T-helper 17 cell (primary cell): Measurements from ENCODE around the gene OR4M2. TPM values are rescaled to one million over a fixed set of nuclear protein-coding genes. Genes with fewer than 3 reads are reported as not detected.
"Not testable (repeated sequence)": the region's sequence is repeated elsewhere in the genome, so short reads cannot be mapped to it uniquely, and the experiment has no call there.

ENCODE experiments used
- ATAC-seq: fragments of 150-1000 bp; cut with Tn5 transposase; 2 replicates; pipeline ENCODE4 v1.10.0; 2021; ENCODE audit warnings: mild to moderate bottlenecking, moderate library complexity
- DNase-seq, 3 donors: peaks; one replicate each; pipeline versions ENCODE4 v3.0.0 to v3.0.0-alpha.2; 2020 to 2021
- H3K9me3 ChIP-seq: one replicate; pipeline ENCODE4 v1.7.0; 2013; ENCODE audit warnings: low read length, mild to moderate bottlenecking; ENCODE audit not compliant: control insufficient read depth, poor library complexity, severe bottlenecking
- H3K27ac Mint-ChIP-seq: one replicate; pipeline ENCODE4 v1.8.0; 2022; ENCODE audit warnings: mild to moderate bottlenecking, moderate library complexity, mixed read lengths
- H3K27me3 Mint-ChIP-seq: one replicate; pipeline ENCODE4 v1.8.0; 2022; ENCODE audit warnings: mixed read lengths
- H3K36me3 Mint-ChIP-seq: one replicate; pipeline ENCODE4 v1.8.0; 2022; ENCODE audit warnings: low read depth, mixed read lengths
- H3K4me1 Mint-ChIP-seq: one replicate; pipeline ENCODE4 v1.8.0; 2022; ENCODE audit warnings: mild to moderate bottlenecking, mixed read lengths
- H3K4me3 Mint-ChIP-seq: one replicate; pipeline ENCODE4 v1.8.0; 2022; ENCODE audit warnings: mild to moderate bottlenecking, moderate library complexity, mixed read lengths
- total RNA-seq, 4 donors: library from RNA in 2 of 4; stranded (reverse) in 2 of 4; gene quantifications; one replicate each; pipeline ENCODE4 v1.2.3 and lab custom pipeline; 2022 to 2026

Gene OR4M2, protein sequence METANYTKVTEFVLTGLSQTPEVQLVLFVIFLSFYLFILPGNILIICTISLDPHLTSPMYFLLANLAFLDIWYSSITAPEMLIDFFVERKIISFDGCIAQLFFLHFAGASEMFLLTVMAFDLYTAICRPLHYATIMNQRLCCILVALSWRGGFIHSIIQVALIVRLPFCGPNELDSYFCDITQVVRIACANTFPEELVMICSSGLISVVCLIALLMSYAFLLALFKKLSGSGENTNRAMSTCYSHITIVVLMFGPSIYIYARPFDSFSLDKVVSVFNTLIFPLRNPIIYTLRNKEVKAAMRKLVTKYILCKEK
- not detected for total RNA-seq
- 0 reads per million in 2 donors for total RNA-seq (lab: John Stamatoyannopoulos, UW)

DNA sequence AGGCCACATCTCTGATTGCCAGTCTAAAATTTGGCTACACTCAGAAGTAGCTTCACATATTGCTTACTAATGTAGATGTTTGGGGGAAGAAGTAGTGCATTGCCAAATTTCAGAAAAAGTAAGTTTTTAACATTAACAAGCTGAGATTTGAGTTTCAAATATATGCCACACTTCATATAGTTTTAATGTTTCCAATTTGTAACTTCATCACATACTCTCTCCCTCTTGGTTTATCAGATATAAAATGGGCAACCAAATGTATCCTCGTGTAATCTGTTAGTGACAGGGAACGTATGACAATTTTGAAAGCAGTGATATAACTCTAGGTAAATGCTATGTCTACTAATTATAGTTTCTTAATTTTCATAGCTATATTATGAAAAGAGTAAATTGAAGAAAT, at the start of gene OR4M2:
TSS of gene OR4M2 (plus strand) at position 301 of the 400 bp plus-strand sequence. CDS start at position 399, 98 bp downstream.
- not testable (repeated sequence) for H3K27ac Mint-ChIP-seq, H3K9me3 ChIP-seq, ATAC-seq, H3K27me3 Mint-ChIP-seq, H3K4me1 Mint-ChIP-seq, DNase-seq, H3K36me3 Mint-ChIP-seq, H3K4me3 Mint-ChIP-seq

GRCh38 chr15:22069267-22069666, 11.1 kb upstream of the OR4M2 start:
- not testable (repeated sequence) for H3K4me1 Mint-ChIP-seq, H3K27me3 Mint-ChIP-seq, H3K9me3 ChIP-seq, DNase-seq, H3K36me3 Mint-ChIP-seq, H3K4me3 Mint-ChIP-seq, H3K27ac Mint-ChIP-seq, ATAC-seq

DNA sequence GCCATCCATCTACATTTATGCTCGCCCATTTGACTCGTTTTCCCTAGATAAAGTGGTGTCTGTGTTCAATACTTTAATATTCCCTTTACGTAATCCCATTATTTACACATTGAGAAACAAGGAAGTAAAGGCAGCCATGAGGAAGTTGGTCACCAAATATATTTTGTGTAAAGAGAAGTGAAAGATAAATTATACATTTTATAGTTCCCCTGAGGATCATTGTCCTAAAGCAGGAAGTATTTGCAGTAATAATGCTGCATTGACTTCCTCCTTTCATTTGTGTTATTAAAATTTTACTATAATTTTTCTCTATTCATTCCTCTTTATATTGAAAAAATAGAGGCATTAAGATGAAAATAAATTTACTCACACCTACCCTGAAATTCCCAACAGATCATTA, 1.1 kb downstream of the OR4M2 start:
- H3K27me3 Mint-ChIP-seq, DNase-seq, H3K9me3 ChIP-seq, ATAC-seq, H3K27ac Mint-ChIP-seq, H3K4me1 Mint-ChIP-seq, H3K4me3 Mint-ChIP-seq, H3K36me3 Mint-ChIP-seq: not testable (repeated sequence)

- not testable (repeated sequence) for DNase-seq
These were observed 18.4 kb downstream of the OR4M2 start for GRCh38 chr15:22098616-22099253.

DNA sequence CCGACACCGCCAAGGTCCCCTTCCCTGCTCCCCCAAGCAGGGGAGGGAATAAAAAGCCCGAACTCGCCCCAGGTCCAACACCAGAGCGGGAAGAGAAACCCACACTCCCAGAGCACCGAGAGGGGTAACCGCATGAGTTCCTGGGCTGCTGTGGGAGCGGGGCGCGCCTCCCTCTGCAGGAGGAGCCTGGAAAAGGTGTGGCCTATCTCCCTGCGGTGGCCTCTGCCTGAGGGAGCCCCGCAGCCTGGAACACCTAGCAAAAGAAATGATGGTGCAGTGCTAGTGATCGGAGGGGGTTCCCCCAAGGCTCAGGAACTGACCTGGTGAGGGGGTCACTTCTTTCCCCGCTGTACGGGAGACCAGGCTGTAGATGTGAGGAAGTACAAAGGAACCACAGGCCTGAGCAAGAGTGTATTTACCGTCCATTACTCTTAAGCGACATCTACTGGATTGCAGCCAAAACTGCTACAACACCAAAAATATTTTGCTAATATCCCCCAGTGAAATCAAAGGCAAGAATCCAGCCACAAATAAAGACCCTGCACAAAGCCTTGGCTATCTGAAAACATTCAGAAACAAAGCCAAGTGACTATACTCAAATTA, 19.1 kb downstream of the OR4M2 start:
- H3K4me1 Mint-ChIP-seq, H3K27ac Mint-ChIP-seq, H3K9me3 ChIP-seq, H3K36me3 Mint-ChIP-seq, DNase-seq, H3K4me3 Mint-ChIP-seq, H3K27me3 Mint-ChIP-seq: not testable (repeated sequence)
- peak; percentile 86 for ATAC-seq

More at GRCh38 chr15:22098616-22099253, 18.4 kb downstream of the OR4M2 start:
- not testable (repeated sequence) for H3K4me3 Mint-ChIP-seq, H3K9me3 ChIP-seq, H3K36me3 Mint-ChIP-seq, H3K4me1 Mint-ChIP-seq, H3K27ac Mint-ChIP-seq, H3K27me3 Mint-ChIP-seq
- ATAC-seq, result peak; percentile 75

- H3K36me3 Mint-ChIP-seq, ATAC-seq, H3K4me3 Mint-ChIP-seq, H3K4me1 Mint-ChIP-seq, DNase-seq, H3K27me3 Mint-ChIP-seq, H3K9me3 ChIP-seq, H3K27ac Mint-ChIP-seq: not testable (repeated sequence)
These were observed 41.7 kb downstream of the OR4M2 start for GRCh38 chr15:22122033-22122432.

Other genes starting within 250 kb of the OR4M2 start
- not detected for gene POTEB, start 202.8 kb upstream of the OR4M2 start, total RNA-seq